ENCODE results near the gene COL23A1.

- TF ChIP-seq CTCF (IDR thresholded peaks at IDR 0.05) (no peak), EP300 (IDR thresholded peaks at IDR 0.05) (no peak), POLR2AphosphoS5 (IDR thresholded peaks at IDR 0.05) (no peak)
These were observed 242.2 kb downstream of the COL23A1 start for GRCh38 chr5:178347956-178348355.

Data from gastroesophageal sphincter (tissue), 3 donors.